CD1c-positive myeloid dendritic cell (primary cell): Measurements from ENCODE around the gene TRAFD1.

Source experiments
- DNase-seq: peaks from one replicate; pipeline ENCODE4 v3.0.0-alpha.2; 2016; ENCODE audit errors: extremely low spot score

Gene TRAFD1

DNA sequence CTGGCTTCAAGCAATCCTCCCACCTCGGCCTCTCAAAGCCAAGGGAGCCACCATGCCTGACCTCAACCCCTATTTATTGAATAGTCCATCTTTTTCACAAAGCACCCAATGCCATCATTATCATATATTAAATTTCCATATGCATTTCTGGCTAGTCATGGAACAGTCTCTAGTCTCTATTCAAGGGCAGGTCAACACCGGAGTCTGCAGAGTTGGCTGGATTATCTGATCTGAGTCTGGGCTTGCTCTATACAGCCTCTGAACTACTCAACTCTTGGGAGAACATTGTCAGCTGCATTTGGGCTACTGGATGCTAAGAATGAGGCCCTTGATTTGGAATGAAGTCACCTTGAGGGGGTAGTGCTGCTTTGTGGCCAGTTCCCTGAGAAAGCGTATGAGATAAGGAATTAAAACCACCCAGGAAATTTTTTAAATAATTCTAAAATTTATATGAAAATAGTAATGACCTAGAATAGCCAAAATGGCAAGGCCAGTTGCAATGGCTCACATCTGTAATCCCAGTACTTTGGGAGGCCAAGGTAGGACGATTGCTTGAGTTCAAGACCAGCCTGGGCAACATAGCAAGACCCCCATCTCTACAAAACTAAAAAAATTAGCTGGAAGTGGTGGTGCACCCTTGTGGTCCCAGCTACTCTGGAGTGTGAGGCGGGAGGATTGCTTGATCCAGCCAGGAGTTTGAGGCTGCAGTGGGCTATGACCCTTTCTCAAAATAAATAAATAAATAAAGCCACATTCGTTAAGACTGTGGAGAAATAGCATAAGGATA is 9.9 kb upstream of the TRAFD1 start:
- DNase-seq = no peak

DNA sequence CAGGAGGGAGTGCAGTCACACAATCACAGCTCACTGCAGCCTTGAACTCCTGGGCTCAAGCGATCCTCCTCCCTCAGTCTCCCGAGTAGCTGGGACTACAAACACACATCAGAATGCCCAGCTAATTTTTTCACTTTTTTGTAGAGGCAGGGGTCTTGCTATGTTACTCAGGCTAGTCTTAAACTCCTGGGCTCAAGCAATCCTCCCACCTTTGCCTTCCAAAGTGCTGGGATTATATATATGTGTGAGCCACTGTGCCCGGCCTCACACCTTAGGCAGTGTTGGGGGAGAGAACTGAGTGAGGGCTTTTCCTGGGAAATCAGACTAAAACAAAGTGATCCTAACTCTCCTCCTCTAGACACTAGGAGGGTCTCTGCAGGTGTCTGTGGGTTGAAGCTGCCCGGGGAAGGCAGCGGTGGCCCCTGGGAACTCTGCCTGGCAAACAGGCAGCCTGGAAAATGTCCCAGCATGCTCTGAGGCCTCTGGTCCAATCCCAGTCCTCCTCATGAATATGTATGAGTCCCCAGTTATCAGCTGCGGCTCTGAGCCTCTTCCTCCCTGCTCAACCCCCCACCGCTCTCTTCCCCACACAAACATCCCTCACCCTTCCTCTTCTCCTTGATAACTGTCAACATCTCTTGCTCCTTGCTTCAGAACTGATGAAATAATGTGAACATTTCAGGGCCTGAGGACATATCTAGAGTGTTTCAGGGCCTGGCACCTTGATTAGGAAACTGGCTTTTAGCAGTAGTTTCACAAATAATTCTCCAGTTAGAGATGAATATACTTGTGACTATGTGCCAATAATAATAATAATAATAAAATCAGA is 8.9 kb upstream of the TRAFD1 start:
- peak; percentile 64 for DNase-seq

DNA sequence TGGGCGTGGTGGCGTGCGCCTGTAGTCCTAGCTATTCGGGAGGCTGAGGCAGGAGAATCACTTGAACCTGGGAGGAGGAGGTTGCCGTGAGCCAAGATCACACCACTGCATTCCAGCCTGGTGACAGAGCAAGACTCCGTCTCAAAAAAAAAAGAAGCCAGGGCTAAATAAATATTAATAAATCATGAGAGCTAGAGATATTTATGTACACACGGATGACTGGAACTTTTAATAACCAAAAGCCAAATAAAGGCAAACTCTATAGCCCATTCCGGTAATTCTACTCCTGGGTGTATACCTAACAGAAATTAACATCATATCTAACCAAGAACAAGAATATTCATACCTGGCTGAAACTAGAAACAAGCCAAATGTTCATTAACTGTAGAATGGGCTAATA is 7.7 kb upstream of the TRAFD1 start:
- DNase-seq = no peak

DNA sequence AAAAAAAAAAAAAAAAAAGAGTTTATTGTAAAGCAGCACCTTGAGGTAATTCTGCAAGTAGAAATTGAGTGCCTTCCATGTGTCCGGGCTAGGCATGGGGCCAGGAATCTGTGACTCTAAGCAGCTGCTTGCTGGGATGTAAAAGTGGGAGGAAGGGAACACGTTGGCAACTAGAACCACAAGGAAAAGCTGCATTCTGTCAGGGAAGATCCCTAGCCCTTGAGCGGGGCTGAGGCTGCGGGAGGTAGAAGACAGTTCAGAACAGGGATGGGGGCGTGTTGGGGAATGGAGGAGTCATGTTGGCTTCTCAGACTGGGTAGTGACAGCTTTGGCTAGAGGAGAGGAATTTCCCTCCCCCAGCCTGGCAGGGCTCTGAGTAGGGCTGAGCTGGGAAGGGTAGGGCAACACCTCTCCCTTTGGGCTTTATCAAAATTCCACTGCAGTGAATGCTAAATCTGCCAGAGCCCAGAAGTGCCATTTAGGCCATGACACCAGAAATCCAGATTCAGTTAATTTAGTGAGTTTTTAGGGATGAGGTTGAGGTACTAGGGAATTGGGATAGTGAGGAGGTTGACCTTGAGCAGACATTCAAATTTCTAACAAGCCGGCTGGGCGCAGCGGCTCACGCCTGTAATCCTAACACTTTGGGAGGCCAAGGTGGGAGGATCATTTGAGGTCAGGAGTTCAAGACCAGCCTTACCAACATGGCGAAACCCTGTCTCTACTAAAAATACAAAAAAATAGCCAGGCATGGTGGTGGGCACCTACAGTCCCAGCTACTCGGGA is 3.4 kb upstream of the TRAFD1 start:
- DNase-seq = no peak

DNA sequence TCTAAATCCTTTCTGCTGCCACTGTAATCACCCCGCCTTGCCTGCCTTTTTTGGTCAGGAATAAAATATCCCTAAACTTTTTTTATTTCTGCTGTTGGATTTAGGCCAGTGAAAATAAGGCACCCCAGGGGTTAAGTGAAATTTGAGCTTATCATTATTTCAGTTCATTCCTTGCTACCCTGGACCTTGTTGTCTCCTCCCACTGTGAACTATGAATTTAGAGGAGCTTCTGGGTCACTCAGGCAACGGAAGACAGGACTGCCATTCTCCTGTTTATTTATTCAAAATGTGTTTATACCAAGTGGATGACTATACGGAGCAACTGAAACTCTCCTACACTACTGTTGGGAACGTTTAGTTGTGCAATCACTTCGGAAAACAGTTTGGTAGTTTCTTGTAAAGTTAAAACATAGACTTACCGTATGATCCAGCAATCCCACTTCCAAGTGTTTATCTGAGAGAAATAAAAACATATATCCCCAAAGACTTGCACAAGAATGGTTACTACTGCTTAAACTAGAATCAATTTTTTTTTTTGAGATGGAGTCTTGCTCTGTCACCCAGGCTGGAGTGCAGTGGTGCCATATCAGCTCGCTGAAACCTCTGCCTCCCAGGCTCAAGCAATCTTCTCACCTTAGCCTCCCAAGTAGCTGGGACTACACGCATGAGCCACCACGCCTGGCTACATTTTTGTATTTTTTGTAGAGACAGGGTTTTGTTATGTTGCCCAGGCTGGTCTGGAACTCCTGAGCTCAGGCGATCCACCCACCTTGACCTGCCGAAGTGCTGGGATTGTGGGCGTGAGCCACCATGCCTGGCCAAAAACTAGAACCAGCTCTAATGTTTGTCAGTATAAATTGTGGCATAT is 2.3 kb upstream of the TRAFD1 start:
- no peak for DNase-seq

DNA sequence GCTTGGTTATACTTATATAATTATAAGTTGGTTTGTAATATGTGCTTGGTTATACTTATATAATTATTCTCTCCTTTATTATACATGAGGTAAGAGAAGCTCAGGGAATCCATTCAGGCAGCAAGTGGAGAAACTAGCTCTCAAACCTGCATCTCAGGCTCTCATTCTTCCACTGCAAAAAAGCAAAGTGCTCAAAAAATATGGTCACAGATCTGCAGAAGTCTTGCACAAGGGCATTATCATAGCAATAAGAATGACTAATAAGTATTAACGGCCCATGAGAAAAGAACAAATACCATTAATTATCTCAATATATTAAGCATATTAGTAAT is 476 bp upstream of the TRAFD1 start:
- no peak for DNase-seq

DNA sequence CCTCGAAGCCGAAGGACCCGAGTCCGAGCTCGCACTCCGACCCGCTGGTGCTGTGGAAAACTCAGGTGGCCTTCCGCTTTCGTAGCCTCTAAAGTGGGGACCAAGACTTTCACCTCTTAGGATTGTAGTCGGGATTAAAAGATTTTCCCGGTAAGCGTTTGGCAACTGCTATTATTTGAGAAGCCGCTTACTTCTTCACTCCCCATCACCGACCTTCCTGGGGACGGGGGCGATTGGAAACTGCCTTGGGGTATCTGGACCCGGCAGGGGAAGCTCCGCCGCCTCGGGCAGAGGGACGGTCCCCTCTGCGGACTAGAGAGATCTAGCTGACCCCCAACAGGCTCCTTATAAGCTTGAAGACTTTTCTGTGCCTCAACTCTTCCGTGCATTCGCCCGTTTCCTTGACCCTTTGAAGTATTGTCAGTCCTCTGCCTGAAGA is 659 bp downstream of the TRAFD1 start:
- DNase-seq = peak; percentile 28

DNA sequence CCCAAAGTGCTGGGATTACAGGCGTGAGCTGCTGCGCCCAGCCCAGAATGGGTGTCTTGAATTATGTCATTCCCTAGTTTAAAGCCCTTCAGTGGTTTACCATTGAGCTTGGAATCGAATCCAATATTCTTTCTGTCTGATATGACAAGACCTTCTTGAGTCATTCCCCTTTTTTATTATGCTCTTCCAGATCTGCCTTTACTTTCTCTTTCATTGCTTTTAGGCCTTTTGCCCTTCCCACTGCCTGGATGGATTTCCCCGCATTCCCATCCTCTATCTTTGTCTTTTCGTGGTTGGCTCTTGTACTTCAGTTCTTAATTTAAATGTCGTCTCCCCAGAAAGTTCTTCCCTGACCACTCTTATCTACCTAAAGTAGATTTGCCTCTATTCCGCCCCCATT is 1.6 kb downstream of the TRAFD1 start:
- peak; percentile 10 for DNase-seq

DNA sequence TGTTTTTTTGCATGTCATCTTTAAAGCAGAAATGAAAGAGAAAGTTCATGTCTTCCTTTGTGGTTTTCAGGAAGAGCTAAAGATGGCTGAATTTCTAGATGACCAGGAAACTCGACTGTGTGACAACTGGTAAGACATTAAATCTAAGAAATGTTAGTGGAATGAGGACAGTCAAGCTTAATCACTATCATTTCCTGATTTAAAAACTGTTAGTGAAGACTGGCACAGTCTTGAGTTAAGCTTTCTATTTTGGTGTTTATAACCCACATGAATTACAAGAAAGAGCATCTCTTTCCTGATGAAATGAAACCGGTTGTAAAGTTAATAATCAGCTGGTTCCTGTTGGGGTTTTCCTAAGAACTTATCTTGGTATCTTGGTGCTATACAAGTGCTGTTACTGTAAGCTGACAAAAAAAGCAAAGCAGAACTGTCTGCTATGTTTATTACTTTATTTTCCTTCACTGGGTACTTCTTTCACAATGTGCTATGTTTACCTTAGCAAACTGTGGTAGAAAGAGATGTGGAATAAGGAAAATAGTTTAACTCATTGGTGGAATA is 5.2 kb downstream of the TRAFD1 start:
- peak; percentile 81 for DNase-seq

DNA sequence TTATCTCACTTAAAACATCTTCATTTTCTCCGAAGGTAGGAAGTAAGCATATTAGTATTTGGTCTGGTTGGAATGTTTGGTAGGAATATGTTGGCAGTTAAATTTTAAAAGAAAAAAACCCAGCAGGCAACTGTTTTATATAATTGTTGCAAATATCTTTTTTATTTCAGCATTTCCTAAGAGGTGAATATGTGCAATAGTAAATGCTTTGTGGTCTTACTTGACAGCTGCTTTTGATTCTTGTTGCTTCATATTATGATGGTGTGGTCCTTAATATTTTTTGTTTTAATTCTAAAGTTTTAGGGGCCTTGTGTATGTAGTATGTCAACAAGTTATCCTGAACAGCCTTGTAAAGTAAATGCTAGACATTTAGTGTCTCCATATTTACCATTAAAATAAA is 6.3 kb downstream of the TRAFD1 start:
- no peak for DNase-seq

DNA sequence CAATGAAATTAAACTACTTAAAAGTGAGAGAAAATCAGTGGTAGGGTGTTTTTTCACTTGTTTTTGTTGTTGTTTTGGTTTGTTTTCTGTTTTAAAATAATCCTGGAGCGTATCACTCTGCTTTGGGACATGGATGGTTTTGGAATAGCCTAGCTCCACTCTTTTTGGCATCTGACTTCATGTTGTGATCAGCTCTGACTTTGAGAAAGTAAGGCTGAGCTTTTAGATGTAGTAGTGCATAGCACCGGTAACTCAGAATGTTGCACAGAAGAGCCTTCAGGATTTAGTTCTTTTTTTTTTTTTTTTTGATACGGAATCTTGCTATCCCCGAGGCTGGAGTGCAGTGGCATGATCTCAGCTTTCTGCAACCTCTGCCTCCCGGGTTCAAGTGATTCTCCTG is 8.1 kb downstream of the TRAFD1 start:
- no peak for DNase-seq

DNA sequence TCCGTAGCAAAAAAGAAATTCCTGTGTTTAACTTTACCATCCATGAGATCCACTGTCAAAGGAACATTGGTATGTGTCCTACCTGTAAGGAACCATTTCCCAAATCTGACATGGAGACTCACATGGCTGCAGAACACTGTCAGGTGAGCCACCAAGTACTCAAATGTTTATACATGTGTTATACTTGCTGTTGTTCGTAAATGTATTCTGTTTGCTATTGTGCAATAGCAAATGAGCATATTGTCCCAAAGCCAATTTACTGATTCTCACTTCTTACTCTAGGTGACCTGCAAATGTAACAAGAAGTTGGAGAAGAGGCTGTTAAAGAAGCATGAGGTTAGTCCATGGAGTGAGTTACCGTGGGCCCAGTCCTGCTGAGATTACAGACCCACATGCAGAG is 9.4 kb downstream of the TRAFD1 start:
- no peak for DNase-seq

DNA sequence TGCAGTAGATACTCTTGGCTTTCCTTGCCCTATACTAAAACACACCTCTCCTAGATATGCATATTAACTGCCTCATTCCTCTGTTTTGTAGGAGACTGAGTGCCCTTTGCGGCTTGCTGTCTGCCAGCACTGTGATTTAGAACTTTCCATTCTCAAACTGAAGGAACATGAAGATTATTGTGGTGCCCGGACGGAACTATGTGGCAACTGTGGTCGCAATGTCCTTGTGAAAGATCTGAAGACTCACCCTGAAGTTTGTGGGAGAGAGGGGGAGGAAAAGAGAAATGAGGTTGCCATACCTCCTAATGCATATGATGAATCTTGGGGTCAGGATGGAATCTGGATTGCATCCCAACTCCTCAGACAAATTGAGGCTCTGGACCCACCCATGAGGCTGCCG is 15.4 kb downstream of the TRAFD1 start:
- DNase-seq = peak; percentile 38

DNA sequence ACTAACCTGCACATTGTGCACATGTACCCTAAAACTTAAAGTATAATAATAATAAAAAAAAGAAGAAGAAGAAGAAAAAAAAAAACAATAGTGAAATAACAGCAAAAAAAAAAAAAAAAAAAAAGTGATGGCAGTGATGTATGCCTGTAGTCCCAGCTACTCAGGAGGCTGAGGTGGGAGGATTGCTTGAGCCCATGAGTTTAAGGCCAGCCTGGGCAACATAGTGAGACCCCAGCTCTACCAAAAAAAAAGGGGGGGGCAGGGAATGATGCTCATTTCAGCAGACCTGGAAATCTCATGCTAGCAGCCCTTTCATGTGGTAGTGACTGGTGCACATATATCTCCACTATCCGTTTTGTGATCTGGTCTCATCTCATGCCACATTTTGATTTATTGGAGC is 20.8 kb downstream of the TRAFD1 start:
- no peak for DNase-seq

DNA sequence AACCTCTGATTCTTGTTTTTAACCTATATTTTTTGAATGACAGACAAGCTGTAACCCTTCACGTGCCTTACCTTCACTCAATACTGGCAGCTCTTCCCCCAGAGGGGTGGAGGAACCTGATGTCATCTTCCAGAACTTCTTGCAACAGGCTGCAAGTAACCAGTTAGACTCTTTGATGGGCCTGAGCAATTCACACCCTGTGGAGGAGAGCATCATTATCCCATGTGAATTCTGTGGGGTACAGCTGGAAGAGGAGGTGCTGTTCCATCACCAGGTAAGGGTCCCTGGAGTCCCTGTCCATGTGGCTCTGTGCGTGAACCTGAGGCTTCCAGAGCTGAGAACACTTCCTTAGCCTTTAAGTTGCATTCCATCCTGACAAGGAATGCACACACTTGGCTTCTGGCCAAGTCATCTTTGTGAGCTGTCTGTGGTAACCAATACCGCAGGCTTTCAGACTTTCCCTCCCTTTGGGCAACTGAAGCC is 22.7 kb downstream of the TRAFD1 start:
- no peak for DNase-seq

DNA sequence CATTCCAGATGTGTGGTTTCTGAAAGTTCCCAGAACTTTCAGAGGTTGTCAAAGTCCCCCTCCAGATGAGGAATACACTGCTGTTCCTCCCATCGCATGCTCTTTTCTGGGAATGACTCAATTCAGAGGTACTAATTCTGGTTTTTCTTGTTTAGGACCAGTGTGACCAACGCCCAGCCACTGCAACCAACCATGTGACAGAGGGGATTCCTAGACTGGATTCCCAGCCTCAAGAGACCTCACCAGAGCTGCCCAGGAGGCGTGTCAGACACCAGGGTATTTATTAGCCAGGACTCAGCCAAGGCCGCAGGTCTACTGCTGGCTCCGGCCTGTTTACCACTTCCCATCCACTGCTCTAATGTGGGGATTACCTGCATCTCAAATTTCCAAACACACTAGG is 24.2 kb downstream of the TRAFD1 start:
- DNase-seq = no peak

DNA sequence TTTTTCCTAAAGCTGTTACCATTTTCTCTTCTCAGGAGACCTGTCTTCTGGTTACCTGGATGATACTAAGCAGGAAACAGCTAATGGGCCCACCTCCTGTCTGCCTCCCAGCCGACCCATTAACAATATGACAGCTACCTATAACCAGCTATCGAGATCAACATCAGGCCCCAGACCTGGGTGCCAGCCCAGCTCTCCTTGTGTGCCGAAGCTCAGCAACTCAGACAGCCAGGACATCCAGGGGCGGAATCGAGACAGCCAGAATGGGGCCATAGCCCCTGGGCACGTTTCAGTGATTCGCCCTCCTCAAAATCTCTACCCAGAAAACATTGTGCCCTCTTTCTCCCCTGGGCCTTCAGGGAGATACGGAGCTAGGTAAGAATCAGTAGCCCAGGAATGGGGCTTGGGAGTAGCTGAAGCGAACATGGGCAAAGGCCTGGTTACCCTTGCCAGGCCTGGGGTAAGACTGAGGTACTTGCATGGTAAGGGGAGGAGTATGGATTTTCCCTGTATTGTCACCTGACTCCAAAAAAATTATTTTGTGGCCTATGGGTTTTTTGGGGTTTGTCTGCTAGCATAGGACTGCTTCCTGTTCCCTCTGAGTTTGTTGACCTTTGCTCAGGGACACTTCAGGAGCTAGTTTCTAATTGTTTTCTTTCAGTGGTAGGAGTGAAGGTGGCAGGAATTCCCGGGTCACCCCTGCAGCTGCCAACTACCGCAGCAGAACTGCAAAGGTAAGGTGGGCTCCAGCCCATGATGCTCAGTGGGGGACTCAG is 26.6 kb downstream of the TRAFD1 start:
- DNase-seq = no peak

DNA sequence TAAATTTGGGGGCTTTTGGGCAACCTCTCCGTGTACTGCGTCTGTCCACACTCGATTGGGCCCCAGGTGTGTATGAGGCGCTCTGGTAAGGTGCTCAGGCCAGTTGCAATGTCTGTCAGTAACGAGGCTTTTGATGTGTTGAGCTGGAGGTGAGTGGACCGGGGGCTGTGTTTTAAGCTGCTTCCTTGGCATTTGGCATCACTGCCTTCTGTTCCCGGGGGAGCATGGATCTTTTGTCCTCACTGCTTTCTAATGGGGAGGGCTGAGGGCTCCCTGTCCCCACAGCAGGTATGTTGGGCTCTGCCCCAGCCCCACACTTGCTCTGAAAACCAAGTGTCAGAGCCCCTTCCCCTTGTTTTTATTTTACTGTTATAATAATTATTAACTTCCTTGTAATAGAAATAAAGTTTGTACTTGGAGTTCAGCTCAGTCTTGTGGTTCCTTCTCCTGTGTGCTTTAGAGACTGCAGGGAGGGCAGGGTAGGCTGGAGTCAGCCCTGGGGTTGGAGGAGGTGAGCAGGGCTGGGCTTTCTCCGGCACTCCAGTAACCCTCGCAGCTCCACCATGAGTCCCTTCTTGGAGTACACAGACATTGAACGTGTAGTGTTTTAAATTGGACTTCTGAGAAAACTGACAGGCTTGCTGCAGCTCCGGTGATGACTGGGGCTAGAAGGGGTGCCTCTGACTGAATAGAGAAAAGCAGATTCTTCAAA is 28.0 kb downstream of the TRAFD1 start:
- no peak for DNase-seq

DNA sequence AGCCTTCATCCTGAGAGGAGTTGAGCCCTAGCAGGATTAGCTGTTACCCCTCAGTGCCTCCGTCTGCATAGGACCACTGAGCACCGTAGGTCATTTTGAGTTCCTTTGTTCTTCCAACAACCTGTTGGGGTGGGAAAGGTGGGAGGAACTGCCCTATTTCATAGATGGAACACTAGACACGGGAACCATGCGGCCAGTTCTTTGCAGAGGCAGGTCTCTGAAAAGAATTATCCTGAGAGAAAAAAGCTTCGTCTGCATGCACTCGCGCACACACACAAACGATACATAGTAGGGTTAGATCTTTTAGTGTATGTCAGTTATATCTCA is 28.5 kb downstream of the TRAFD1 start:
- DNase-seq = no peak
